Stimulated activated CD4-positive, alpha-beta T cell treated with anti-CD3 and anti-CD28 coated beads, TNF-alpha, amount 100 ng/mL, for 24 hours (primary cell): ENCODE data around the gene CLIP4.
"Not testable (repeated sequence)": the region's sequence is repeated elsewhere in the genome, so short reads cannot be mapped to it uniquely, and the experiment has no call there.

Experiments
- DNase-seq, 3 experiments: peaks; one replicate each; pipeline ENCODE4 v3.0.0-alpha.2; 2020; ENCODE audit warnings: low read depth in 3 of 3

The CLIP4 gene

DNA sequence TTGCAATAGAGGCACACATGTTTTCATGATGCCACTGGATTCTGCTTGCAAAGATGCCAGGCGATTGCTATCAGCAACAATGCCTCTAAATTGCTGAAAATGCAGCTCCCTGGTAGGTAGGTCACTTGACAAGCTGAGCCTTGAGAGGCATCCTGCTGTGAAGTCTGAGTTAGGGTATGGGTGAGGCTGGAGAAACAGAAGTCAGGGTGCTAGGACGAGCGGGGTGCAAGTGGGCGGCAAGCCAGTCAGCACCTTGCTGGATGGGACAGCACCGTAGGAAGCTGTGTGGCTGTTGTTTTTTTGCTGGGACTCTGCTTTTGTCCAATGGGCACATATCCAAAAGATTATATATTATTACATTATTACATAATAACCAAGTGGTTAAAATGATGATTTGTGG, 10.5 kb upstream of the CLIP4 start:
- DNase-seq: no peak

DNA sequence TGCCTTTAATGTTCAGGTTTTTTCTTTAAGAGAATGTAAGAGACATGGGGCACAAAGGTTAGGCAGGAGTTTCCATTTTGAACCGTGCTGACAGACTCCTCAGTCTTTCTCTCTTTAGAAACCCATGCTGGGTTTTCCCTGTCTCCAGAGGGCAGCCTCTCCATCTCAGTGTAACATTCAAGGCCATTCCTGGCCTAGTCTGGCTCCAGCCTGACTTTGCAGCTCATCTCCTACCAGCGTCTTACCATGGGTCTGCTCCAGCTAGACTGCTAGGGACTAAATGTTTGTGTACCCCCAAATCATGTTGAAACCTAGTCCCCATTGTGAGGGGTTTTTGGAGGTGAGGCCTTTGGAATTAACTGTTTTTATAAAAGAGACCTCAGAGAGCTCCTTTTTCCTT, 9.8 kb upstream of the CLIP4 start:
- no peak for DNase-seq

DNA sequence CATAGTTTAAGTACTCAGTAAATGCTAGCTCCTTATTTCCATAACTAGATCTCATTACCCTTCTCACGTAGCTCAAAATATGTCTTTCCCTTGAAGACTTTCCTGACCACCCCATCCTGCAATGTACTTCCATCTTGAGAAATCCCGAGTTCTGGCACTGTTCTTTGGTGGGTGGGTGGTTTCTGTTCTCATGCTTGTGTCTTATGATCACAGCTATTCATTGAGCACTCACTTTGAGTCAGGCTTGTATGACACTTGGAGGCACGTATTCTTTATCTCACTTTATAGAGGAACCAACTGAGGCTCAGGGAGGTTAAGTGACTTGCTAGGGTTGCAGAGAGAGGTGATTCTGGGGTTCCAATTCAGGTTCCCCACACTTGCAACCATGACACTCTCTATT, 9.0 kb upstream of the CLIP4 start:
- no peak for DNase-seq

- no peak for DNase-seq
Observed at GRCh38 chr2:29106980-29107388, 8.2 kb upstream of the CLIP4 start.

- not testable (repeated sequence) for DNase-seq
Observed at GRCh38 chr2:29107547-29107946, 7.7 kb upstream of the CLIP4 start.

GRCh38 chr2:29108225-29108624, 7.0 kb upstream of the CLIP4 start:
- no peak for DNase-seq

DNA sequence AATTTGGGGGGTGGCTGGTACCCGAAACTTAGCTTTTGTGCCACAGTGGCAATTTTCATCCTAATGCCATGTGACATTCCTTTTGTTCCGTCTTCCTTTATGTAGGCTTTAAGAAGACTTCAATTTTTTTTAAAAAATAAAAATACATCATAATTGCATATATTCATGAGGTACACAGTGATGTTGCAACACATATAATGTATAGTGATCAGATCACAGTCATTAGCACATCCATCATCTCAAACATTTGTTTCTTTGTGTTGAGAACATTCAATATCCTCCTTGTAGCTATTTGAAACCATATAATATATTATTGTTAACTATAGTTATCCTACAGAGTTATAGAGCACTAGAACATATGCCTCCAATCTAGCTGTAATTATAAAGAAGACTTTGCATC, 6.0 kb upstream of the CLIP4 start:
- DNase-seq: no peak

GRCh38 chr2:29110916-29111535, 4.2 kb upstream of the CLIP4 start:
- no peak for DNase-seq

DNA sequence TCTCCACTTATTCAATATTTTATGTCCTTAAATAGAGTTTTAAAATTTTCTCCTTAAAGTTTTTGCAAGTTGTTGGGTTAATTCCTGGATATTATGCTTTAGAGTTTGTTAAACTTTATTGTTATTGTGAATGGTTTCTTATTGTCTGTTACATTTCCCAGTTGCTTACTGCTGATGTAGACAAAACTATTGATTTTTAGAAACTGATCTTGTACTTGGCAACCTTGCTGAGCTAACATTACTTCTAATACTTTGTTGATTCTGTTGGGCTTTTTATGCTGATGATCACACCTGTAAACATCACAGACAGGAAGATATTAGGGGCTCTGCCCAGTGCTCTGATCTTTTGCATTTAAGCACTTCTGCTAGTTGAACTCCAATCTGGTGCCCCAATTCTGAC, 2.8 kb upstream of the CLIP4 start:
- no peak for DNase-seq

GRCh38 chr2:29113027-29113686, 2.1 kb upstream of the CLIP4 start:
- DNase-seq: no peak

DNA sequence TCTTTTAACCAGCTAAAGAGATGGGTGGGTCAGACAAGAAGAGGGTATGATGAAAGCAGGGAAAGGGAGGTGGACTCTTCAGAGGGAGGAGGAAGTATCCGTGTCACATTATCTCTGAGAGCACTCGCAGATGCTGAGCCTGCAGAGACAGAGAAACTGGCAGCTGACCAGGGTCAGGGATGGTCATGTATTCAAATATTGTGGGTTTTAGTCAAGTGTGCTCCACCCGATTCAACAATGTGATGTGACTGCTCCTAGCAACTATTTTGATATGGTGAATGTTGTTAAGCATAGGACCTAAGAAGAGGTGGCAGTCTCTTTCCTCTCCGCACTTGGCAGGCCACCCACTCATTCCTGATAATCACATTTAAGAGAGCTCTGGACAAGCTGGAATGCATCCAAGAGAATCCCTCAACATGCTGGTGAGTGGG, 1.3 kb upstream of the CLIP4 start:
- DNase-seq: no peak

DNA sequence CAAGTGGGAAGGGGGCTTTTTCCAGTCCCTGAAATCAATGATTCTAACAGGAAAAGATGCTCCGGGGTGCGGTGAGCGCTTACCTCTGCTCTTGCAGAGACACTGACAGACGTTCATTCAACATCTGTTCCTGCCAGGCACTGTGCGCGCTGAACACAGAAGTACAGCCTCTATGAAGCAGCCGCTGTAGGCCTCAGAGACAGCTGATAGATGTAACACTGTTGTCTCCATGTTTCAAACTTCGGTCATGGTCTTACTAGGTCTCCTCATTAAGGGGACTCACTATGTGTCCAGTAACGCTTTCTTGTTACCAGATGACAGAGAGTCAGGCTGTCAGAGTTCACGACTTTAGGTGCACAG, 649 bp upstream of the CLIP4 start:
- no peak for DNase-seq

- DNase-seq: peak; percentile 31 to 50 (median 44)
Observed at GRCh38 chr2:29115797-29116781, 874 bp downstream of the CLIP4 start.

GRCh38 chr2:29117636-29118303, 2.6 kb downstream of the CLIP4 start:
- DNase-seq: no peak

DNA sequence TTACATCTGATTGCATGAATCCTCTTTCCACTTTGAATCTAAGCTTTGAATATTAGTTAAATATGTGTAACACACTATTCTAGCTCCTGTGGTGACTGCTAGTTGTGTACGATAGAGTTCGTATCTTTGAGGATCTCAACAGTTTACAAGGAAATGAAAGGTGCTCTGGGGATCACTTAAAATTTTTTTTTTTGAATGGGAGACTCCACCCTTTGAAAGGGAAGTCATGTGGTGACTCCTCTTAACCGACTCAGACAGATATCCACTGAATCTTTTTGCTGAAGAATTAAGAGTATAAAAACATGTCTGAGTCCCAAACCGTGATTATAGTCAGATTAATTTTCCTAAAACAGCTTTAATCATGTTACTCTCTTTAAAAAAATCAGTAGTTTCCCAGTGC, 4.0 kb downstream of the CLIP4 start:
- no peak for DNase-seq

DNA sequence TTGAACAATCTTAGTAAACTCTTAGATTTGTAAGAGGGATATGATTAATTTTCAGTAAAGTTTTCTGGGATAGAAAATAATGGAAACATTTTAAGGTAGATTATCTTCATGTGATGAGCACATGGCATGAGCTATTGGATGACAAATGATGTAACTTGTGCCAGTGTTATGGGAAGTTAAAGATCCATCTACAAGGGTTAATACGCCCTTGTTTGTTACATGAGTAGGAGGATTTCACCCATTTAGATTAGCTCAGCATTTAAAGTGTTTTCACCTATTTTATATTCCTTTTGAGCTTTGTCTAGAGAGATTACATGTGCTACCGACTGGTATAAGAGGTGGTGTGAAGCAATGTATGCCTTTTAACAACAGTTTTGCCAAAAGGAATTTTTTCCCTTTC, 5.6 kb downstream of the CLIP4 start:
- no peak for DNase-seq

GRCh38 chr2:29123617-29124349, 8.6 kb downstream of the CLIP4 start:
- DNase-seq: no peak

DNA sequence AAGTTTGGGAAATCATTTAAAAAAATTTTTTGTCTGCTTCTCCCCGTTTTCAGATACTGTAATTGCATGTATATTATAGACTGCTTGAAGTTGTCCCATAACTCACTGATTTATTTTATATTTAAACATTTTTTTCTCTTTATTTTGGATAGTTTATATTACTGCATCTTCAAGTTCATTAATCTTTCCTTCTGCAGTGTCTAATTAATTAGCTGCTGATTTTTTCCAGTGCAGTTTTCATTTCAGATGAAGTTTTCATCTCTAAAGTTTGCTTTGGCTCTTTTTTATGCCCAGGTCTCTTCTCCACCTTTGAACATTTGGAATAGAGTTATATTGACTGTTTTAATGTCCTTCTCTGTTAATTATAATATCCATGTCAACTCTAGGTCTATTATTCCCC, 9.3 kb downstream of the CLIP4 start:
- no peak for DNase-seq

GRCh38 chr2:29129586-29130281, 14.5 kb downstream of the CLIP4 start:
- no peak for DNase-seq

DNA sequence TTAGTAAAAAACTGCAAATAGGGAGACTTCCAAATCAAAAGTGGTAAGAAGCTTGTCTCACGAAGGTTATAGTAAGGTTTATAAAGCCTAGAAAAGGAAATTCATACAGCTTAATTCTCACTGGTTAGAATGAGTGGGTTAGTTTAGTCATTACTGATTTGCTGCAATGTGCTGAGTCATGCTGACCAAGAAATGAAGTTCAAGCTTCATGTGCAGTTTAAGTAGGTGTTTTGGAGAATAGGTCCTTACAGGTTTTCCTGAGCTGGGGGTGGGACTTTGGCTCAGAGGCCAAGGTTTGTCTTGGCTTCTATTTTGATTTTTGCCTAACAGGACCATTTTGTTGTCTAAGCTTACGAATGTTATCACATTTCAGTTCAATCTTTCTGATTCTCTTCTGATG, 15.1 kb downstream of the CLIP4 start:
- DNase-seq: peak in 2 of 3 experiments; percentile 8 to 26

DNA sequence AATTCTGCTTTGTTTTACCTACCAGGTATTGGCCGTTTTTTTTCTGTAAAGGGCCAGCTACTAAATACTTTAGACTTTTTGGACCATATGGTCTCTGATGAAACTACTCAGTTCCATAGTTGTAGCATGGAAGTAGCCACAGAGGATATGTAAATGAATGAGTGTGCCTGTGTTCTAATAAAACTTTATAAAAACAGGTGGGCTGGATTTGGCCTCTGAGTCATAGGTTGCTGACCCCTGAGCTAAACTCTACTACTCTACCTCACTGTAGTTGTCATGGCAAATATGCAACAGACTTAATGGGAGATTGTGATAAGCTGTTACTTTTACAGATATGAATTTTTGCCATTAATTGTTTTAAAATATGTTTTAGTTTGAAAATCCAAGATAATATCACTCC, 19.7 kb downstream of the CLIP4 start:
- no peak for DNase-seq
